H1 (cell line): ENCODE data around the gene LRRC37A3. TPM values are rescaled to one million over a fixed set of nuclear protein-coding genes. Genes with fewer than 3 reads are reported as not detected.

ENCODE experiments used
- CTCF ChIA-PET: fragments of 300-600 bp; sonication (Branson Sonifier 250); formaldehyde crosslinking; loops from one replicate; lab custom pipeline; 2021; ENCODE audit not compliant: partially characterized antibody; lab: Charles Lee
- POLR2A ChIA-PET: fragments of 300-600 bp; sonication (Branson Sonifier 250); formaldehyde crosslinking; loops from one replicate; lab custom pipeline; 2021; ENCODE audit warnings: inconsistent platforms; ENCODE audit not compliant: partially characterized antibody; lab: Charles Lee
- DNase-seq, 2 experiments: peaks; one replicate each; pipeline versions ENCODE4 v3.0.0 to v3.0.0-alpha.2; 2010 to 2022; ENCODE audit warnings: low spot score in 2 of 2, low read depth in 1 of 2, mixed read lengths in 1 of 2
- FAIRE-seq: peaks from 2 replicates; lab custom pipeline; 2011; peaks lifted over from hg19 to GRCh38; lab: Jason Lieb, UNC
- H2AFZ ChIP-seq: 2 replicates; pipeline ENCODE4 v1.8.1; 2012; ENCODE audit warnings: low read length, inconsistent platforms
- H2AK5ac ChIP-seq: 2 replicates; pipeline ENCODE4 v1.6.1; 2013; ENCODE audit warnings: low read depth, low read length
- H2BK120ac ChIP-seq: replicated peaks from 2 replicates; pipeline ENCODE3; 2013; ENCODE audit warnings: low read depth, low read length, inconsistent platforms
- H2BK12ac ChIP-seq: 2 replicates; pipeline ENCODE4 v1.6.1; 2013; ENCODE audit warnings: low read depth, low read length
- H2BK15ac ChIP-seq: 2 replicates; pipeline ENCODE4 v1.6.1; 2013; ENCODE audit warnings: low read length
- H2BK20ac ChIP-seq: 2 replicates; pipeline ENCODE4 v1.6.1; 2013; ENCODE audit warnings: low read length
- H2BK5ac ChIP-seq: 2 replicates; pipeline ENCODE4 v1.6.1; 2013; ENCODE audit warnings: low read depth, low read length
- H3K14ac ChIP-seq: 2 replicates; pipeline ENCODE4 v1.6.1; 2013; ENCODE audit warnings: inconsistent platforms; ENCODE audit not compliant: insufficient read length
- H3K18ac ChIP-seq: 2 replicates; pipeline ENCODE4 v1.6.1; 2013; ENCODE audit warnings: low read length; ENCODE audit errors: extremely low read depth
- H3K23ac ChIP-seq: 2 replicates; pipeline ENCODE4 v1.6.1; 2013; ENCODE audit warnings: inconsistent platforms; ENCODE audit not compliant: insufficient read length
- H3K23me2 ChIP-seq: 2 replicates; pipeline ENCODE4 v1.6.1; 2013; ENCODE audit warnings: low read depth, low read length
- H3K27ac ChIP-seq: 2 replicates; pipeline ENCODE4 v1.6.1; 2011; ENCODE audit warnings: low read depth, low read length, inconsistent platforms
- H3K27me3 ChIP-seq, 4 experiments: replicated peaks in 1 of 4; 1 replicate in 1 of 4; 2 replicates in 3 of 4; pipeline versions ENCODE4 v1.6.1 to v1.8.1; 2011 to 2013; ENCODE audit warnings: low read length in 3 of 4, mild to moderate bottlenecking in 3 of 4, inconsistent platforms in 2 of 4, mixed read lengths in 2 of 4, moderate library complexity in 1 of 4; ENCODE audit not compliant: control insufficient read depth in 3 of 4, insufficient read depth in 3 of 4; ENCODE audit errors: extremely low read depth in 1 of 4
- H3K36me3 ChIP-seq, 4 experiments: 2 replicates each; pipeline versions ENCODE4 v1.6.1 to v1.8.1; 2011 to 2013; ENCODE audit warnings: mild to moderate bottlenecking in 4 of 4, low read length in 3 of 4, moderate library complexity in 2 of 4, control low read depth in 1 of 4, inconsistent platforms in 1 of 4; ENCODE audit not compliant: insufficient read depth in 4 of 4, control insufficient read depth in 2 of 4
- H3K4ac ChIP-seq: replicated peaks from 2 replicates; pipeline ENCODE3; 2013; ENCODE audit warnings: low read length, low read depth, mixed read lengths, inconsistent platforms; ENCODE audit not compliant: insufficient read length
- H3K4me1 ChIP-seq, 4 experiments: replicated peaks in 1 of 4; 1 replicate in 1 of 4; 2 replicates in 3 of 4; pipeline versions ENCODE4 v1.6.1 to v1.8.1; 2011 to 2013; ENCODE audit warnings: low read length in 3 of 4, inconsistent platforms in 2 of 4, mixed read lengths in 1 of 4; ENCODE audit not compliant: insufficient read depth in 4 of 4, control insufficient read depth in 3 of 4
- H3K4me2 ChIP-seq, 2 experiments: 2 replicates each; pipeline versions ENCODE4 v1.6.1 to v1.8.1; 2011 to 2013; ENCODE audit warnings: low read depth in 2 of 2, low read length in 2 of 2, control low read depth in 1 of 2, inconsistent platforms in 1 of 2, mild to moderate bottlenecking in 1 of 2; ENCODE audit not compliant: insufficient read depth in 1 of 2
- H3K4me3 ChIP-seq, 4 experiments: fragments of 200-600, 300-600 bp in 1 of 4; sonication (generic), shearing (Covaris generic), sonication (Bioruptor Twin) in 1 of 4; 2 replicates each; pipeline versions ENCODE4 v1.5.1 to v1.8.1; 2011 to 2016; ENCODE audit warnings: low read length in 4 of 4, low read depth in 3 of 4, control low read depth in 2 of 4, inconsistent platforms in 2 of 4, mild to moderate bottlenecking in 2 of 4, mixed read lengths in 1 of 4, moderate library complexity in 1 of 4; ENCODE audit not compliant: insufficient read depth in 2 of 4; ENCODE audit errors: extremely low read depth in 1 of 4
- H3K56ac ChIP-seq: replicated peaks from 2 replicates; pipeline ENCODE3; 2013; ENCODE audit warnings: low read depth, mild to moderate bottlenecking, mixed read lengths, low read length, inconsistent platforms; ENCODE audit not compliant: insufficient read length
- H3K79me1 ChIP-seq: 2 replicates; pipeline ENCODE4 v1.6.1; 2013; ENCODE audit warnings: low read depth, low read length, control low read depth
- H3K79me2 ChIP-seq, 2 experiments: 2 replicates each; pipeline versions ENCODE4 v1.6.1 to v1.8.1; 2012 to 2013; ENCODE audit warnings: low read length in 2 of 2, mild to moderate bottlenecking in 2 of 2, inconsistent platforms in 1 of 2; ENCODE audit not compliant: insufficient read depth in 2 of 2, control insufficient read depth in 1 of 2
- H3K9ac ChIP-seq, 4 experiments: replicated peaks in 1 of 4; 1 replicate in 1 of 4; 2 replicates in 3 of 4; pipeline versions ENCODE4 v1.6.1 to v1.8.1; 2011 to 2013; ENCODE audit warnings: low read depth in 3 of 4, low read length in 3 of 4, control low read depth in 2 of 4, mild to moderate bottlenecking in 2 of 4, moderate library complexity in 2 of 4, inconsistent platforms in 1 of 4; ENCODE audit errors: extremely low read depth in 1 of 4
- H3K9me3 ChIP-seq, 2 experiments: 2 replicates each; pipeline versions ENCODE4 v1.6.1 to v1.8.1; 2012 to 2013; ENCODE audit warnings: mild to moderate bottlenecking in 2 of 2, moderate library complexity in 2 of 2, control low read depth in 1 of 2, inconsistent platforms in 1 of 2, low read depth in 1 of 2, low read length in 1 of 2, mixed read lengths in 1 of 2; ENCODE audit not compliant: insufficient read depth in 2 of 2
- H4K20me1 ChIP-seq, 2 experiments: replicated peaks in 1 of 2; 2 replicates each; pipeline versions ENCODE3 to v1.8.1; 2011 to 2013; ENCODE audit warnings: inconsistent platforms in 2 of 2, low read length in 2 of 2, mild to moderate bottlenecking in 1 of 2; ENCODE audit not compliant: insufficient read depth in 2 of 2, control insufficient read depth in 1 of 2
- H4K5ac ChIP-seq: 2 replicates; pipeline ENCODE4 v1.6.1; 2013; ENCODE audit warnings: low read length, low read depth, mixed read lengths, inconsistent platforms; ENCODE audit not compliant: insufficient read length
- H4K8ac ChIP-seq: 2 replicates; pipeline ENCODE4 v1.8.0; 2013; ENCODE audit warnings: mild to moderate bottlenecking, moderate library complexity, low read length, inconsistent platforms; ENCODE audit not compliant: insufficient read depth; ENCODE audit errors: extremely low read depth
- H4K91ac ChIP-seq: replicated peaks from 2 replicates; pipeline ENCODE3; 2013; ENCODE audit warnings: low read length, mixed read lengths, inconsistent platforms; ENCODE audit not compliant: insufficient read length
- BRCA1 ChIP-seq: IDR thresholded peaks from 2 replicates; pipeline ENCODE4 v1.6.1; 2012; ENCODE audit warnings: low read depth, low read length, improper control_type of control experiment
- EGR1 ChIP-seq: IDR thresholded peaks from 2 replicates; pipeline ENCODE4 v1.6.1; 2011; ENCODE audit warnings: low read depth, low read length, borderline replicate concordance
- KDM5A ChIP-seq: fragments of 200-600 bp; IDR thresholded peaks from 2 replicates; pipeline ENCODE4 v1.7.1; 2012; ENCODE audit warnings: mild to moderate bottlenecking, low read length, inconsistent platforms, mixed read lengths
- NANOG ChIP-seq: IDR thresholded peaks from 2 replicates; pipeline ENCODE4 v1.6.1; 2011; ENCODE audit warnings: low read length, low read depth, mild to moderate bottlenecking, inconsistent platforms; ENCODE audit not compliant: insufficient read depth, poor library complexity, severe bottlenecking
- POLR2A ChIP-seq, 2 experiments: IDR thresholded peaks; 1 replicate in 1 of 2; 2 replicates in 1 of 2; pipeline ENCODE4 v1.6.1; 2011; ENCODE audit warnings: low read depth in 2 of 2, low read length in 2 of 2, mild to moderate bottlenecking in 2 of 2; ENCODE audit errors: control extremely low read depth in 1 of 2
- RFX5 ChIP-seq: IDR thresholded peaks from 2 replicates; pipeline ENCODE4 v1.6.1; 2011; ENCODE audit warnings: low read depth, low read length, improper control_type of control experiment, borderline replicate concordance
- SP2 ChIP-seq: IDR thresholded peaks from 2 replicates; pipeline ENCODE4 v1.6.1; 2012; ENCODE audit warnings: mild to moderate bottlenecking, low read length, inconsistent platforms
- SRF ChIP-seq: IDR thresholded peaks from 2 replicates; pipeline ENCODE4 v1.6.1; 2011; ENCODE audit warnings: mild to moderate bottlenecking, low read depth, low read length, moderate library complexity
- TAF1 ChIP-seq: IDR thresholded peaks from 2 replicates; pipeline ENCODE4 v1.6.1; 2011; ENCODE audit warnings: mild to moderate bottlenecking, low read depth, low read length
- TAF7 ChIP-seq: optimal IDR thresholded peaks from 2 replicates; pipeline ENCODE3; 2011; ENCODE audit warnings: low read depth, mild to moderate bottlenecking, inconsistent platforms, low read length, moderate library complexity, borderline replicate concordance
- YY1 ChIP-seq: IDR thresholded peaks from 2 replicates; pipeline ENCODE4 v1.6.1; 2011; ENCODE audit warnings: low read depth, mild to moderate bottlenecking, low read length
- polyA plus RNA-seq, 7 experiments: library from polyadenylated mRNA; depleted of rRNA in 3 of 7; stranded (reverse) in 5 of 7; unstranded in 2 of 7; fragments of >200 nt in 5 of 7; fragments of 200-250 nt in 2 of 7; gene quantifications; 1 replicate in 5 of 7; 2 replicates in 1 of 7; 4 replicates in 1 of 7; pipeline versions ENCODE4 v1.2.1 to v1.2.3, GENCODE V29; 2011 to 2013; ENCODE audit warnings: missing spikeins in 2 of 7, mixed read lengths in 2 of 7
- total RNA-seq: library from RNA; stranded (reverse); fragmentation: NEBNext Ultra II Directional; extraction: Animal tissue kit (Norgen Biotek cat#: 25700); gene quantifications from 2 replicates; pipeline ENCODE4 v1.2.1, GENCODE V29; 2021
- TF ChIP-seq, protein P1 (sequence below): IDR thresholded peaks from 2 replicates; pipeline ENCODE4 v1.6.1; 2012; ENCODE audit warnings: inconsistent platforms

LRRC37A3 gene
- total and polyA plus RNA-seq, 2 of the 8 experiments (the other 6 are each of a cell fraction or from before 2014, with no cell fraction given) = 2.7 to 9.4 TPM

DNA sequence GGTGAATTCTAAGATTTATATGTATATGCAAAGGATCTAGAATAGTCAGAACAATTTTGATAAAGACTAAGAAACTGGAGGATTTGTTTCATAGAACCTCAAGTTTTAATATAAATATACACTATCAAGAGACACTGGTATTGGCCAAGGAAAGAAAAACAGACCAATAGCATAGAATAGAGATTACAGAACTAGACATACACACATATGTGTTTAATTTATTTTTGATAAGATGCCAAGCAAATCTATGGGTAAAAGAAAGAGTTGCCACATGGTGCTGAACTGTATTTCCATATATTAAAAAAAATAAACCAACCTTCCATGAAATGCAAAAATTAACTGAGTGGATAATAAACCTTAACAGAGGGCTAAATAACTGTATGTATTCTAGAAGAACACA lies 27.9 kb upstream of the LRRC37A3 start:
- Histone ChIP-seq H3K79me1 (no peaks in the 10 kb centered on the region), H3K23me2 (no peaks in the 10 kb centered on the region), H2AFZ (no peak overlapping the region), H3K14ac (no peak overlapping the region), H3K18ac (no peak overlapping the region), H3K23ac (no peak overlapping the region), H4K20me1 (no peaks in the 10 kb centered on the region), H2BK5ac (no peak overlapping the region), H3K27ac (no peak overlapping the region), H3K4me2 (no peak overlapping the region), H3K9me3 (no peaks in the 10 kb centered on the region), H3K36me3 (no peaks in the 10 kb centered on the region), H2AK5ac (no peak overlapping the region), H4K91ac (no peak overlapping the region), H2BK20ac (no peak overlapping the region), H4K5ac (no peak overlapping the region), H4K8ac (no peak overlapping the region), H3K56ac (no peak overlapping the region), H3K79me2 (no peaks in the 10 kb centered on the region), H2BK120ac (no peak overlapping the region), H3K9ac (no peak overlapping the region), H2BK15ac (no peak overlapping the region), H2BK12ac (no peak overlapping the region), H3K4me3 (no peak overlapping the region), H3K27me3 (no peaks in the 10 kb centered on the region), H3K4ac (no peak overlapping the region), H3K4me1 (no peaks in the 10 kb centered on the region)
- POLR2A ChIA-PET = no interaction called here
- CTCF ChIA-PET = interaction anchor here (0.9 kb wide), 1 partner anchor 8 kb away, joined by 3 read pairs; no protein-coding TSS in a partner anchor
- FAIRE-seq (no peak), DNase-seq (no peak)
- TF ChIP-seq RFX5 = no peak
- TF ChIP-seq EGR1 = no peak
- TF ChIP-seq KDM5A = no peak
- no peak for TF ChIP-seq TAF7
- TF ChIP-seq BRCA1 = no peak
- TF ChIP-seq, protein P1, sequence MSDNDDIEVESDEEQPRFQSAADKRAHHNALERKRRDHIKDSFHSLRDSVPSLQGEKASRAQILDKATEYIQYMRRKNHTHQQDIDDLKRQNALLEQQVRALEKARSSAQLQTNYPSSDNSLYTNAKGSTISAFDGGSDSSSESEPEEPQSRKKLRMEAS = no peak
- no peak for TF ChIP-seq TAF1
- no peak for TF ChIP-seq SP2
- no peak for TF ChIP-seq POLR2A (IDR thresholded peaks at IDR 0.05; ENCODE audit: control extremely low read depth in 1 of 2, low read depth in 2 of 2, low read length in 2 of 2)
- no peak for TF ChIP-seq NANOG
- no peak for TF ChIP-seq SRF
- TF ChIP-seq YY1 = no peak
